ENCODE results near the gene DTL.

- TF ChIP-seq CTCF (IDR thresholded peaks at IDR 0.05; ENCODE audit: insufficient read depth, low read length, poor library complexity, severe bottlenecking) (no peak), EZH2phosphoT487 (conservative IDR thresholded peaks at IDR 0.05; ENCODE audit: low read length) (no peak)
These were observed 76.0 kb downstream of the DTL start for GRCh38 chr1:212111536-212111935.

Measured in SU-DHL-6 (cell line).